ENCODE measurements around the gene PAX2.

PAX2 gene

GRCh38 chr10:100723770-100724530, 21.4 kb upstream of the PAX2 start:
- H3K27ac ChIP-seq: no peak overlapping the region
- DNase-seq (ENCODE audit: low read depth, low spot score): no peak

GRCh38 chr10:100724531-100725027, 20.8 kb upstream of the PAX2 start:
- DNase-seq (ENCODE audit: low read depth, low spot score): no peak

GRCh38 chr10:100725071-100725471, 20.3 kb upstream of the PAX2 start:
- no peak overlapping the region for H3K27ac ChIP-seq
- no peak for DNase-seq (ENCODE audit: low read depth, low spot score)

More at GRCh38 chr10:100724531-100725027, 20.8 kb upstream of the PAX2 start:
- no peak overlapping the region for H3K27ac ChIP-seq

- no peak overlapping the region for H3K27ac ChIP-seq
- no peak for DNase-seq (ENCODE audit: low read depth, low spot score)
Observed at GRCh38 chr10:100725869-100726426, 19.4 kb upstream of the PAX2 start.

- no peak overlapping the region for H3K27ac ChIP-seq
- no peak for DNase-seq (ENCODE audit: low read depth, low spot score)
Observed at GRCh38 chr10:100727808-100728207, 17.6 kb upstream of the PAX2 start.

- DNase-seq (ENCODE audit: low read depth, low spot score): no peak
- no peak overlapping the region for H3K27ac ChIP-seq
Observed at GRCh38 chr10:100728928-100729861, 16.2 kb upstream of the PAX2 start.

GRCh38 chr10:100729862-100730724, 15.3 kb upstream of the PAX2 start:
- DNase-seq (ENCODE audit: low read depth, low spot score): no peak
- H3K27ac ChIP-seq: no peak overlapping the region

GRCh38 chr10:100730725-100731406, 14.5 kb upstream of the PAX2 start:
- DNase-seq (ENCODE audit: low read depth, low spot score): no peak
- H3K27ac ChIP-seq: no peak overlapping the region

GRCh38 chr10:100731407-100732240, 13.8 kb upstream of the PAX2 start:
- no peak overlapping the region for H3K27ac ChIP-seq
- no peak for DNase-seq (ENCODE audit: low read depth, low spot score)

GRCh38 chr10:100732241-100732596, 13.2 kb upstream of the PAX2 start:
- H3K27ac ChIP-seq: no peak overlapping the region
- no peak for DNase-seq (ENCODE audit: low read depth, low spot score)

GRCh38 chr10:100733329-100733728, 12.1 kb upstream of the PAX2 start:
- DNase-seq (ENCODE audit: low read depth, low spot score): no peak

GRCh38 chr10:100734295-100735086, 10.9 kb upstream of the PAX2 start:
- H3K27ac ChIP-seq: no peak overlapping the region
- DNase-seq (ENCODE audit: low read depth, low spot score): no peak

More at GRCh38 chr10:100733329-100733728, 12.1 kb upstream of the PAX2 start:
- H3K27ac ChIP-seq: no peak overlapping the region

- no peak overlapping the region for H3K27ac ChIP-seq
- no peak for DNase-seq (ENCODE audit: low read depth, low spot score)
Observed at GRCh38 chr10:100735087-100735336, 10.4 kb upstream of the PAX2 start.

- DNase-seq (ENCODE audit: low read depth, low spot score): no peak
- H3K27ac ChIP-seq: no peak overlapping the region
Observed at GRCh38 chr10:100735337-100736143, 9.8 kb upstream of the PAX2 start.

GRCh38 chr10:100736144-100736808, 9.1 kb upstream of the PAX2 start:
- no peak overlapping the region for H3K27ac ChIP-seq
- DNase-seq (ENCODE audit: low read depth, low spot score): no peak

- DNase-seq (ENCODE audit: low read depth, low spot score): no peak
- H3K27ac ChIP-seq: no peak overlapping the region
Observed at GRCh38 chr10:100736809-100737354, 8.5 kb upstream of the PAX2 start.
